Activated CD4-positive, CD25-positive, alpha-beta regulatory T cell treated with anti-CD3 and anti-CD28 coated beads, Interleukin-2, amount 50 U/mL, for 16 hours (primary cell): Measurements from ENCODE around the gene MRTFA.

Experiments
- DNase-seq: peaks from one replicate; pipeline ENCODE4 v3.0.0-alpha.2; 2020; ENCODE audit warnings: low read depth, low spot score

Gene MRTFA

GRCh38 chr22:40469181-40469580 lies 167.3 kb downstream of the MRTFA start:
- DNase-seq = no peak

GRCh38 chr22:40468616-40469015 lies 167.9 kb downstream of the MRTFA start:
- no peak for DNase-seq

- DNase-seq = no peak
These were observed 169.5 kb downstream of the MRTFA start for GRCh38 chr22:40466976-40467375.

- DNase-seq = no peak
These were observed 172.8 kb downstream of the MRTFA start for GRCh38 chr22:40463683-40464082.

GRCh38 chr22:40463017-40463631 lies 173.4 kb downstream of the MRTFA start:
- peak; percentile 31 for DNase-seq

- DNase-seq = no peak
These were observed 174.1 kb downstream of the MRTFA start for GRCh38 chr22:40462195-40462984.

- no peak for DNase-seq
These were observed 182.8 kb downstream of the MRTFA start for GRCh38 chr22:40453671-40454070.

- no peak for DNase-seq
These were observed 183.6 kb downstream of the MRTFA start for GRCh38 chr22:40452730-40453487.

- DNase-seq = no peak
These were observed 185.3 kb downstream of the MRTFA start for GRCh38 chr22:40451210-40451609.

- DNase-seq = no peak
These were observed 185.9 kb downstream of the MRTFA start for GRCh38 chr22:40450616-40451015.

GRCh38 chr22:40449676-40450035 lies 186.9 kb downstream of the MRTFA start:
- DNase-seq = no peak

GRCh38 chr22:40446203-40446602 lies 190.3 kb downstream of the MRTFA start:
- DNase-seq = no peak

GRCh38 chr22:40444178-40444831 lies 192.2 kb downstream of the MRTFA start:
- no peak for DNase-seq

GRCh38 chr22:40443732-40444131 lies 192.8 kb downstream of the MRTFA start:
- no peak for DNase-seq

GRCh38 chr22:40441761-40442390 lies 194.6 kb downstream of the MRTFA start:
- DNase-seq = no peak

GRCh38 chr22:40436505-40437431 lies 199.8 kb downstream of the MRTFA start:
- DNase-seq = no peak

- no peak for DNase-seq
These were observed 201.8 kb downstream of the MRTFA start for GRCh38 chr22:40434745-40435144.

GRCh38 chr22:40434106-40434505 lies 202.4 kb downstream of the MRTFA start:
- DNase-seq = no peak

- no peak for DNase-seq
These were observed 203.0 kb downstream of the MRTFA start for GRCh38 chr22:40433416-40434090.

- no peak for DNase-seq
These were observed 203.9 kb downstream of the MRTFA start for GRCh38 chr22:40432625-40433024.
